ENCODE data around the gene KIF19. TPM values are rescaled to one million over a fixed set of nuclear protein-coding genes. Genes with fewer than 3 reads are reported as not detected.

Gene KIF19
- total RNA-seq, 2 experiments from 2014 or later, result 0.81 to 1.1 TPM

DNA sequence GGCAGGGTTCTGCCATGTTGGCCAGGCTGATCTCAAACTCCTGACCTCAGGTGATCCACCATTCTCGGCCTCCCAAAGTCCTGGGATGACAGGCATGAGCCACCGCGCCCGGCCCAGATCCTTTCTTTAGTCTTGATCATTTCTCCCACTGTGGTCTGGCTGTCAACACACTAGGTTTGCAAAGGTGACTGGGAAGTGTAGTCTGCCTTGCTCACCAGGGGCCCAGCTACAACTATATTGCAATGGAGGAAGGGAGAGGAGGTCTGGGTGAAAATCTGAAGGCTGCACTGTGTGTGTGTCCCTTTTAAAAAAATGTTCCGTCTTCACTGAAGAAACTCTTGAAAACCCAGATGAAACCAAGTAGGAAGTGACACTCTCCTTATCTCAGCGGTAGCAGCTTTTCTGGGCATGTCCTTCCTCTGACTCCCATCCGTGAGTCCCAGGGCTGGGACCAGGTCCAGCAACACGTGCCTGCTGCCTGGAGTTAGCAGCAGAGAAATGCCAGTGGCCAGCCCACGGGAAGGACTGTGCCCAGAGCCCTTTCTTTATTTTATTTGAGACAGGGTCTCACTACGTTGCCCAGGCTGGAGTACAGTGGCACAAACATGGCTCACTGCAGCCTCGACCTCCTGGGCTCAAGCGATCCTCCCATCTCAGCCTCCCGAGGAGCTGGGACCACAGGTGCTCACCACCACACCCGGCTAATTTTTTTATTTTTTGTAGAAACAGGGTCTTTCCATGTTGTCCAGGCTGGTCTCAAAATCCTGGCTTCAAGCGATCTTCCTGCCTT, 17.8 kb upstream of the KIF19 start:
- peaks cover 6% of the 10 kb centered on the region for H3K4me1 ChIP-seq (ENCODE audit: insufficient read depth, low read length)
- H3K4me3 ChIP-seq (ENCODE audit: low read length), result no peak overlapping the region
- no peaks in the 10 kb centered on the region for H3K36me3 ChIP-seq (ENCODE audit: insufficient read depth, low read length)
- no peaks in the 10 kb centered on the region for H3K27me3 Mint-ChIP-seq
- DNase-seq (no peak), ATAC-seq (ENCODE audit: poor library complexity) (no peak)
- no peak overlapping the region for H3K27ac Mint-ChIP-seq
- H3K27ac ChIP-seq (ENCODE audit: low read depth in 1 of 2, low read length in 2 of 2), result no peak overlapping the region
- H3K9me3 Mint-ChIP-seq, result peaks cover 3% of the 10 kb centered on the region
- ChIA-PET POLR2A (no interaction called here), CTCF (no interaction called here)
- H3K36me3 Mint-ChIP-seq (ENCODE audit: low read depth), result no peaks in the 10 kb centered on the region
- no peak for TF ChIP-seq CTCF (IDR thresholded peaks at IDR 0.05)
- intact Hi-C loops (cut with DNase I, micrococcal nuclease), result loop anchor here in 1 of 2 experiments (10.0 kb wide), 1 partner anchor 187 kb away; no protein-coding TSS in a partner anchor
- H3K4me3 Mint-ChIP-seq, result no peak overlapping the region
- H3K4me1 Mint-ChIP-seq (ENCODE audit: low read depth), result peaks cover 6% of the 10 kb centered on the region
- H3K9me3 ChIP-seq (ENCODE audit: control insufficient read depth in 1 of 2, insufficient read depth in 1 of 2, low read length in 2 of 2), result peaks cover 0 to 10% of the 10 kb centered on the region in 2 experiments
- H3K27me3 ChIP-seq (ENCODE audit: control insufficient read depth in 1 of 2, insufficient read depth in 2 of 2, low read length in 2 of 2), result no peaks in the 10 kb centered on the region

DNA sequence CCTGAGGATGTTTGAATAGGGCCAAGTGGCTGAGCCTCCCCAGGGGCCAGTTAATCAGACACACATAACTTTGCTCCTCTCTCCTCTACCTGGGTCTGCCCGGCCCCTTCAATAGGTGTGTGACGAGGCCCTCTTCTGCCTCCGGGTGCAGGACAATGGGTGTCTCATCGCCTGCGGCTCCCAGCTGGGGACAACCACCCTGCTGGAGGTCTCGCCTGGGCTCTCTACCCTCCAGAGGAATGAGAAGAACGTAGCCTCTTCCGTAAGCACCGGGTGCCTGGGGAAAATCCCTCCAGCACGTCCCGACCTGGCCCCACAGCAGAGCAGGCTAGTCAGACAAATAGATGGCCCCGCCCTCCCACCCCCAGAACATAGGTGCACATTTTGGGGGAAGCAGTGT, 16.1 kb upstream of the KIF19 start:
- H3K9me3 ChIP-seq (ENCODE audit: control insufficient read depth in 1 of 2, insufficient read depth in 1 of 2, low read length in 2 of 2), result peaks cover 0 to 10% of the 10 kb centered on the region in 2 experiments
- H3K4me1 ChIP-seq (ENCODE audit: insufficient read depth, low read length), result peaks cover 6% of the 10 kb centered on the region
- H3K9me3 Mint-ChIP-seq, result peaks cover 3% of the 10 kb centered on the region
- ChIA-PET POLR2A (no interaction called here), CTCF (no interaction called here)
- DNase-seq (no peak), ATAC-seq (ENCODE audit: poor library complexity) (no peak)
- no peak overlapping the region for H3K27ac Mint-ChIP-seq
- no peaks in the 10 kb centered on the region for H3K36me3 Mint-ChIP-seq (ENCODE audit: low read depth)
- H3K27ac ChIP-seq (ENCODE audit: low read depth in 1 of 2, low read length in 2 of 2), result no peak overlapping the region
- intact Hi-C loops (cut with DNase I, micrococcal nuclease), result loop anchor here in 1 of 2 experiments (10.0 kb wide), 1 partner anchor 185 kb away; no protein-coding TSS in a partner anchor
- TF ChIP-seq CTCF (IDR thresholded peaks at IDR 0.05), result no peak
- H3K27me3 Mint-ChIP-seq, result no peaks in the 10 kb centered on the region
- no peaks in the 10 kb centered on the region for H3K36me3 ChIP-seq (ENCODE audit: insufficient read depth, low read length)
- no peak overlapping the region for H3K4me3 ChIP-seq (ENCODE audit: low read length)
- H3K4me3 Mint-ChIP-seq, result no peak overlapping the region
- no peaks in the 10 kb centered on the region for H3K27me3 ChIP-seq (ENCODE audit: control insufficient read depth in 1 of 2, insufficient read depth in 2 of 2, low read length in 2 of 2)
- peaks cover 6% of the 10 kb centered on the region for H3K4me1 Mint-ChIP-seq (ENCODE audit: low read depth)

DNA sequence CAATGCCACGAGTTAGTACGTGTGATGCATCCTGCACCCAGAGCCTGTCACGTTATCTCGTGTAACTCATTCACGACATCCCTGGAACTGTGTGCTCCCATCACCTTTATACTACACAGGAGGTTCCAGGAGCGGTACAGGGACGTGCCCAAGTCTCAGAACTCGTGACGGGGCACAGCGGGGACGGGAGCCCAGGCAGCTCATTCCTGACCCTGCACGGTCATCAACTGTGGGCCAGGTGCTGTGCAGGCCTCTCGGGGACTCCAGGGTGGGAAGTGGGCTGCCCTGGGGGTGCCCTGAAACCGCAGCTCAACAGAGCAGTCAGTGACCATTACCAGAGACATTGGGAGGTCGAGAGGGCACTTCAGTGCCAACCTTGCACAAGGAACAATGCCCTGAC, 11.1 kb upstream of the KIF19 start:
- DNase-seq, result no peak
- no peak overlapping the region for H3K27ac ChIP-seq (ENCODE audit: low read depth in 1 of 2, low read length in 2 of 2)
- no peak overlapping the region for H3K4me3 Mint-ChIP-seq
- peaks cover 0 to 10% of the 10 kb centered on the region in 2 experiments for H3K9me3 ChIP-seq (ENCODE audit: control insufficient read depth in 1 of 2, insufficient read depth in 1 of 2, low read length in 2 of 2)
- ATAC-seq (ENCODE audit: poor library complexity), result no peak
- H3K9me3 Mint-ChIP-seq, result peaks cover 3% of the 10 kb centered on the region
- ChIA-PET POLR2A (no interaction called here), CTCF (no interaction called here)
- H3K27ac Mint-ChIP-seq, result no peak overlapping the region
- no peak overlapping the region for H3K4me3 ChIP-seq (ENCODE audit: low read length)
- H3K4me1 ChIP-seq (ENCODE audit: insufficient read depth, low read length), result no peaks in the 10 kb centered on the region
- intact Hi-C loops (cut with DNase I, micrococcal nuclease), result no loop called here
- H3K36me3 Mint-ChIP-seq (ENCODE audit: low read depth), result no peaks in the 10 kb centered on the region
- no peaks in the 10 kb centered on the region for H3K4me1 Mint-ChIP-seq (ENCODE audit: low read depth)
- no peaks in the 10 kb centered on the region for H3K36me3 ChIP-seq (ENCODE audit: insufficient read depth, low read length)
- no peaks in the 10 kb centered on the region for H3K27me3 Mint-ChIP-seq
- TF ChIP-seq CTCF (IDR thresholded peaks at IDR 0.05), result no peak
- no peaks in the 10 kb centered on the region for H3K27me3 ChIP-seq (ENCODE audit: control insufficient read depth in 1 of 2, insufficient read depth in 2 of 2, low read length in 2 of 2)
